Measurements from ENCODE around the gene TULP4. TPM values are rescaled to one million over a fixed set of nuclear protein-coding genes. Genes with fewer than 3 reads are reported as not detected.

Gene TULP4
- total RNA-seq, 4 donors from 2014 or later = 209 to 459 (median 292) TPM

DNA sequence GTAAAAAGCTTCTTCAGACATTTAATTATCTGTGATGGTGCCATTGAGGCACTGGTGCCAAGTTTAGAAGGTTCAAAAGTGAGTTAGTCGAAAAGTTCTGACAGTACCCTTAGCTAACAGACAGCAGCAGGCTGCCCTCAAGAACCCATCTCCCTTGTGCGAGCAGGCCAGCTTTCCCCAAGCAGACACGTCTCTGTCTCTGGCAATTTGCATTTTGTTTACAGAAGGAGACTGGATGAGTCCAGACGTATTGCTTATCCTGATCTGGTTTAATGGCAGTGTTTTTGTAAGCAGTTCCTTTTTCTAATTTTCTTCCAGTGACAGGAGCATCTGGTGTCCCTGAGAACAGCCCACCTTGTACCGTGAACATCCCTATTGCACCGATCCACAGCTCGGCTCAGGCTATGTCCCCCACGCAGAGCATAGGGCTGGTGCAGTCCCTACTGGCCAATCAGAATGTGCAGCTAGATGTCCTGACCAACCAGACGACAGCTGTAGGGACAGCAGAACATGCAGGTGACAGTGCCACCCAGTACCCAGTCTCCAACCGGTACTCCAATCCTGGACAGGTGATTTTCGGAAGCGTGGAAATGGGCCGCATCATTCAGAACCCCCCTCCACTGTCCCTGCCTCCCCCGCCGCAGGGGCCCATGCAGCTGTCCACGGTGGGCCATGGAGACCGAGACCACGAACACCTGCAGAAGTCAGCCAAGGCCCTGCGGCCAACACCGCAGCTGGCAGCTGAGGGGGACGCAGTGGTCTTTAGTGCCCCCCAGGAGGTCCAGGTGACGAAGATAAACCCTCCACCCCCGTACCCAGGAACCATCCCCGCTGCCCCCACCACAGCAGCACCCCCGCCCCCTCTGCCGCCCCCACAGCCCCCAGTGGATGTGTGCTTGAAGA is 189.3 kb downstream of the TULP4 start:
- Histone ChIP-seq H3K27me3 (no peaks in the 10 kb centered on the region), H3K27ac (no peak overlapping the region), H3K4me3 (replicated peaks in 1 of 3) (no peak overlapping the region), H3K9me3 (no peaks in the 10 kb centered on the region), H3K4me1 (peaks cover 0 to 15% of the 10 kb centered on the region in 2 donors), H3K36me3 (peaks cover 7 to 18% of the 10 kb centered on the region in 2 donors)
- intact Hi-C loops (cut with DNase I) = no loop called here
- 95 to 98% methylated on average over 12 to 18 of the region's 26 CpGs for WGBS, 2 donors
- no peak for DNase-seq
- TF ChIP-seq CTCF (IDR thresholded peaks at IDR 0.05) (no peak), POLR2A (IDR thresholded peaks at IDR 0.05) (no peak)

DNA sequence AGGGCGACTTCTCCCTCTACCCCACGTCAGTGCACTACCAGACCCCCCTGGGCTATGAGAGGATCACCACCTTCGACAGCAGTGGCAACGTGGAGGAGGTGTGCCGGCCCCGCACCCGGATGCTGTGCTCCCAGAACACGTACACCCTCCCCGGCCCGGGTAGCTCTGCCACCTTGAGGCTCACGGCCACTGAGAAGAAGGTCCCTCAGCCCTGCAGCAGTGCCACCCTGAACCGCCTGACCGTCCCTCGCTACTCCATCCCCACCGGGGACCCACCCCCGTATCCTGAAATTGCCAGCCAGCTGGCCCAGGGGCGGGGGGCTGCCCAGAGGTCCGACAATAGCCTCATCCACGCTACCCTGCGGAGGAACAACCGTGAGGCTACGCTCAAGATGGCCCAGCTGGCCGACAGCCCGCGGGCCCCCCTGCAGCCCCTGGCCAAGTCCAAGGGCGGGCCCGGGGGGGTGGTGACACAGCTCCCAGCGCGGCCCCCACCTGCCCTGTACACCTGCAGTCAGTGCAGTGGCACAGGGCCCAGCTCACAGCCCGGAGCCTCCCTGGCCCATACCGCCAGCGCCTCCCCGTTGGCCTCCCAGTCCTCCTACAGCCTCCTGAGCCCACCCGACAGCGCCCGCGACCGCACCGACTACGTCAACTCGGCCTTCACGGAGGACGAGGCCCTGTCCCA is 190.1 kb downstream of the TULP4 start:
- DNase-seq = no peak
- Histone ChIP-seq H3K36me3 (peaks cover 7 to 26% of the 10 kb centered on the region in 2 donors), H3K9me3 (no peaks in the 10 kb centered on the region), H3K4me1 (peaks cover 0 to 15% of the 10 kb centered on the region in 2 donors), H3K27me3 (no peaks in the 10 kb centered on the region), H3K4me3 (replicated peaks in 1 of 3) (no peak overlapping the region), H3K27ac (no peak overlapping the region)
- intact Hi-C loops (cut with DNase I) = no loop called here
- TF ChIP-seq CTCF (IDR thresholded peaks at IDR 0.05) (no peak), POLR2A (IDR thresholded peaks at IDR 0.05) (no peak)
- 96 to 98% methylated on average over 36 to 42 of the region's 43 CpGs for WGBS, 2 donors

DNA sequence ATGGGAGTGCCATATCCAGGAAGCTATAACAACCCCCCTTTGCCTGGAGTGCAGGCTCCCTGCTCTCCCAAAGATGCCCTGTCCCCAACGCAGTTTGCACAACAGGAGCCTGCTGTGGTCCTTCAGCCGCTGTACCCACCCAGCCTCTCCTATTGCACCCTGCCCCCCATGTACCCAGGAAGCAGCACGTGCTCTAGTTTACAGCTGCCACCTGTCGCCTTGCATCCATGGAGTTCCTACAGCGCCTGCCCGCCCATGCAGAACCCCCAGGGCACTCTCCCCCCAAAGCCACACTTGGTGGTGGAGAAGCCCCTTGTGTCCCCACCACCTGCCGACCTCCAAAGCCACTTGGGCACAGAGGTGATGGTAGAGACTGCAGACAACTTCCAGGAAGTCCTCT is 191.0 kb downstream of the TULP4 start:
- Histone ChIP-seq H3K4me1 (peaks cover 0 to 15% of the 10 kb centered on the region in 2 donors), H3K27me3 (no peaks in the 10 kb centered on the region), H3K9me3 (no peaks in the 10 kb centered on the region), H3K36me3 (peaks cover 7 to 26% of the 10 kb centered on the region in 2 donors), H3K4me3 (replicated peaks in 1 of 3) (no peak overlapping the region), H3K27ac (no peak overlapping the region)
- no peak for TF ChIP-seq POLR2A (IDR thresholded peaks at IDR 0.05)
- no peak for TF ChIP-seq CTCF (IDR thresholded peaks at IDR 0.05)
- no peak for DNase-seq
- 89 to 92% methylated on average over 6 of the region's 7 CpGs for WGBS, 2 donors
- intact Hi-C loops (cut with DNase I) = no loop called here

GRCh38 chr6:158503846-158504245 is 191.6 kb downstream of the TULP4 start:
- Histone ChIP-seq H3K4me3 (replicated peaks in 1 of 3) (no peak overlapping the region), H3K27ac (no peak overlapping the region), H3K4me1 (peaks cover 0 to 15% of the 10 kb centered on the region in 2 donors), H3K9me3 (no peaks in the 10 kb centered on the region), H3K27me3 (no peaks in the 10 kb centered on the region), H3K36me3 (peaks cover 7 to 26% of the 10 kb centered on the region in 2 donors)
- WGBS, 2 donors = 95% methylated on average over 25 of the region's 25 CpGs
- TF ChIP-seq CTCF (IDR thresholded peaks at IDR 0.05) = no peak
- intact Hi-C loops (cut with DNase I) = no loop called here
- DNase-seq = no peak

DNA sequence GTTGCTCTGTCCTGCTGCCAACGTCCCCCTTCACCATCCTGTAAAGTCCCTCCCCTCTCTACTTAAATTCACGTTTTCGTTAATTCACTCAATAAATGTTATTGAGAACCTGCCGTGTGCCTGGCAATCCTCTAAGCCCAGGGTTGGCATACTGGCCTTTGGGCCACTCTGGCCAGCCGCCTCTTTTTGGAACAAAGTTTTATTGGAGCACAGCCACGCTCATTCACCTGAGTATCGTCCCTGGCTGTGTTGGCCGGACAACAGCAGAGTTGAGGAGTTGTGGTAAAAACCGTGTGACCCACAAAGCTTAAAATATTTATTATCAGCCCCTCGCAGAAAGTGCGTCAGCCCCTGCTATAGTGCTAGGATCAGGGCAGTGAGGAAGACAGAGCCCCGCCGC is 192.9 kb downstream of the TULP4 start:
- intact Hi-C loops (cut with DNase I) = no loop called here
- WGBS, 2 donors = 91% methylated on average over 12 to 13 of the region's 13 CpGs
- Histone ChIP-seq H3K36me3 (peaks cover 7 to 26% of the 10 kb centered on the region in 2 donors), H3K27ac (no peak overlapping the region), H3K9me3 (no peaks in the 10 kb centered on the region), H3K27me3 (no peaks in the 10 kb centered on the region), H3K4me3 (replicated peaks in 1 of 3) (no peak overlapping the region), H3K4me1 (peaks cover 0 to 3% of the 10 kb centered on the region in 2 donors)
- TF ChIP-seq CTCF (IDR thresholded peaks at IDR 0.05) = no peak
- TF ChIP-seq POLR2A (IDR thresholded peaks at IDR 0.05) = no peak
- DNase-seq = no peak

Measured in thyroid gland (tissue), 4 donors.